Neutrophil (primary cell): ENCODE data around the gene AKNA.

Experiments
- H3K27ac ChIP-seq: fragments of 200-600 bp; sonication (generic); 2 replicates; pipeline ENCODE4 v1.5.1; 2016; ENCODE audit warnings: mild to moderate bottlenecking, moderate library complexity
- H3K27me3 ChIP-seq: fragments of 200-600 bp; sonication (generic); 2 replicates; pipeline ENCODE4 v1.6.0; 2016; ENCODE audit warnings: mild to moderate bottlenecking
- H3K36me3 ChIP-seq: fragments of 200-600 bp; sonication (generic); 2 replicates; pipeline ENCODE4 v1.5.1; 2017
- H3K4me1 ChIP-seq, 2 experiments: fragments of 200-600 bp in 1 of 2; sonication (generic) in 1 of 2; 1 replicate in 1 of 2; 2 replicates in 1 of 2; pipeline versions ENCODE4 v1.5.1 to v1.6.1; 2013 to 2016; ENCODE audit warnings: low read depth in 1 of 2, low read length in 1 of 2, mild to moderate bottlenecking in 1 of 2, moderate library complexity in 1 of 2; ENCODE audit not compliant: control insufficient read depth in 1 of 2, insufficient read depth in 1 of 2
- H3K4me3 ChIP-seq, 2 experiments: fragments of 200-600 bp in 1 of 2; sonication (generic) in 1 of 2; 1 replicate in 1 of 2; 2 replicates in 1 of 2; pipeline ENCODE4 v1.5.1; 2013 to 2016; ENCODE audit warnings: low read depth in 1 of 2, low read length in 1 of 2, mild to moderate bottlenecking in 1 of 2, moderate library complexity in 1 of 2
- H3K9me3 ChIP-seq: fragments of 200-600 bp; sonication (generic); 2 replicates; pipeline ENCODE4 v1.5.1; 2016
- CTCF ChIP-seq: fragments of 200-600 bp; sonication (generic); IDR thresholded peaks from 2 replicates; pipeline ENCODE4 v1.5.1; 2016; ENCODE audit warnings: antibody characterized with exemption

AKNA gene

GRCh38 chr9:114401344-114401743 is 13.6 kb upstream of the AKNA start:
- H3K4me1 ChIP-seq: peaks cover 21 to 25% of the 10 kb centered on the region in 2 experiments
- H3K27me3 ChIP-seq: no peaks in the 10 kb centered on the region
- H3K4me3 ChIP-seq: no peak overlapping the region
- H3K36me3 ChIP-seq: peaks cover under 1% of the 10 kb centered on the region
- H3K9me3 ChIP-seq: no peaks in the 10 kb centered on the region
- H3K27ac ChIP-seq: no peak overlapping the region
- TF ChIP-seq CTCF: no peak

GRCh38 chr9:114400772-114401171 is 13.0 kb upstream of the AKNA start:
- no peak for TF ChIP-seq CTCF
- H3K4me3 ChIP-seq: no peak overlapping the region
- H3K4me1 ChIP-seq: peaks cover 27 to 30% of the 10 kb centered on the region in 2 experiments
- peaks cover 6% of the 10 kb centered on the region for H3K36me3 ChIP-seq
- no peaks in the 10 kb centered on the region for H3K9me3 ChIP-seq
- H3K27ac ChIP-seq: no peak overlapping the region
- H3K27me3 ChIP-seq: no peaks in the 10 kb centered on the region

GRCh38 chr9:114400219-114400618 is 12.4 kb upstream of the AKNA start:
- Histone ChIP-seq H3K4me3 (no peak overlapping the region), H3K4me1 (peaks cover 29 to 32% of the 10 kb centered on the region in 2 experiments), H3K27ac (no peak overlapping the region), H3K9me3 (no peaks in the 10 kb centered on the region), H3K27me3 (no peaks in the 10 kb centered on the region), H3K36me3 (peaks cover 7% of the 10 kb centered on the region)
- TF ChIP-seq CTCF: no peak

- Histone ChIP-seq H3K4me3 (no peak overlapping the region), H3K27ac (no peak overlapping the region), H3K27me3 (no peaks in the 10 kb centered on the region), H3K4me1 (peaks cover 37 to 40% of the 10 kb centered on the region in 2 experiments), H3K36me3 (peaks cover 12% of the 10 kb centered on the region), H3K9me3 (no peaks in the 10 kb centered on the region)
- no peak for TF ChIP-seq CTCF
These were observed 11.6 kb upstream of the AKNA start for GRCh38 chr9:114399381-114399780.

- H3K4me1 ChIP-seq: peaks cover 43 to 49% of the 10 kb centered on the region in 2 experiments
These were observed 10.2 kb upstream of the AKNA start for GRCh38 chr9:114397848-114398605.

More at GRCh38 chr9:114397848-114398605, 10.2 kb upstream of the AKNA start:
- peak; percentile 66 for TF ChIP-seq CTCF
- Histone ChIP-seq H3K9me3 (no peaks in the 10 kb centered on the region), H3K27me3 (no peaks in the 10 kb centered on the region), H3K36me3 (peaks cover 12% of the 10 kb centered on the region), H3K27ac (peak overlapping the region; percentile 95), H3K4me3 (peak overlapping the region; percentile 97 to 100)
